HEK293 (cell line): ENCODE results near the gene GP1BB.

Source experiments
- CTCF ChIA-PET: fragments of 350-600 bp; formaldehyde crosslinking; extraction: SDS; loops from one replicate; lab custom pipeline; 2021; ENCODE audit warnings: antibody characterized with exemption; lab: Yijun Ruan, JAX
- POLR2A ChIA-PET: fragments of 300-600 bp; formaldehyde crosslinking; extraction: SDS; loops from one replicate; lab custom pipeline; 2020; ENCODE audit warnings: antibody characterized with exemption, inconsistent platforms; lab: Yijun Ruan, JAX
- H3K27ac ChIP-seq: fragments of 200-500 bp; sonication (Bioruptor generic); 2 replicates; pipeline ENCODE4 v1.5.1; 2014; ENCODE audit warnings: low read depth, low read length, control low read depth, inconsistent platforms; ENCODE audit errors: extremely low read depth
- H3K36me3 ChIP-seq, 2 experiments: fragments of 200-500 bp in 1 of 2; sonication (Bioruptor generic) in 1 of 2; 1 replicate in 1 of 2; 2 replicates in 1 of 2; pipeline ENCODE4 v1.5.1; 2014 to 2017; ENCODE audit warnings: inconsistent platforms in 2 of 2, low read length in 2 of 2; ENCODE audit not compliant: control insufficient read depth in 2 of 2, insufficient read depth in 1 of 2
- H3K4me1 ChIP-seq: fragments of 200-500 bp; sonication (Bioruptor generic); 2 replicates; pipeline ENCODE4 v1.5.1; 2014; ENCODE audit warnings: mild to moderate bottlenecking, low read length, inconsistent platforms; ENCODE audit not compliant: control insufficient read depth, insufficient read depth
- H3K4me3 ChIP-seq: 2 replicates; pipeline ENCODE4 v1.5.1; 2011; ENCODE audit warnings: low read depth, mild to moderate bottlenecking, control low read depth, low read length, moderate library complexity
- H3K9me3 ChIP-seq: fragments of 200-500 bp; sonication (Bioruptor generic); 2 replicates; pipeline ENCODE4 v1.5.1; 2014; ENCODE audit warnings: low read depth, low read length, inconsistent platforms; ENCODE audit not compliant: control insufficient read depth, insufficient read depth
- EGR2 ChIP-seq: fragments of 450-650 bp; formaldehyde crosslinking; IDR thresholded peaks from 2 replicates; pipeline ENCODE4 v1.5.1; 2016; ENCODE audit warnings: low read depth, missing biosample characterization, missing genetic modification characterization
- GLIS1 ChIP-seq: fragments of 450-650 bp; formaldehyde crosslinking; IDR thresholded peaks from 2 replicates; pipeline ENCODE4 v1.5.1; 2016; ENCODE audit warnings: missing biosample characterization, missing genetic modification characterization
- GLIS2 ChIP-seq: fragments of 450-650 bp; formaldehyde crosslinking; IDR thresholded peaks from 2 replicates; pipeline ENCODE4 v1.5.1; 2016; ENCODE audit warnings: missing biosample characterization, missing genetic modification characterization
- KLF10 ChIP-seq: fragments of 450-650 bp; IDR thresholded peaks from 2 replicates; pipeline ENCODE4 v1.5.1; 2018; ENCODE audit warnings: missing biosample characterization, mild to moderate bottlenecking, missing genetic modification characterization
- MYNN ChIP-seq: fragments of 450-650 bp; formaldehyde crosslinking; IDR thresholded peaks from 2 replicates; pipeline ENCODE4 v1.5.1; 2016; ENCODE audit warnings: missing biosample characterization, missing genetic modification characterization, borderline replicate concordance
- WT1 ChIP-seq: fragments of 450-650 bp; formaldehyde crosslinking; IDR thresholded peaks from 2 replicates; pipeline ENCODE4 v1.5.1; 2016; ENCODE audit warnings: missing biosample characterization, missing genetic modification characterization
- ZBTB17 ChIP-seq: fragments of 450-650 bp; formaldehyde crosslinking; IDR thresholded peaks from 2 replicates; pipeline ENCODE4 v1.5.1; 2016; ENCODE audit warnings: missing biosample characterization, missing genetic modification characterization
- ZFHX2 ChIP-seq: fragments of 450-650 bp; formaldehyde crosslinking; conservative IDR thresholded peaks from 2 replicates; pipeline ENCODE4 v1.5.1; 2016; ENCODE audit warnings: missing biosample characterization, missing genetic modification characterization
- ZFP69B ChIP-seq: fragments of 450-650 bp; formaldehyde crosslinking; IDR thresholded peaks from 2 replicates; pipeline ENCODE4 v1.5.1; 2016; ENCODE audit warnings: missing biosample characterization, missing genetic modification characterization
- ZIC2 ChIP-seq: fragments of 450-650 bp; formaldehyde crosslinking; IDR thresholded peaks from 2 replicates; pipeline ENCODE4 v1.5.1; 2016; ENCODE audit warnings: missing biosample characterization, missing genetic modification characterization
- ZNF16 ChIP-seq: fragments of 450-650 bp; formaldehyde crosslinking; IDR thresholded peaks from 2 replicates; pipeline ENCODE4 v1.5.1; 2016; ENCODE audit warnings: low read depth, missing biosample characterization, missing genetic modification characterization
- ZNF169 ChIP-seq: fragments of 450-650 bp; formaldehyde crosslinking; IDR thresholded peaks from 2 replicates; pipeline ENCODE4 v1.5.1; 2016; ENCODE audit warnings: missing biosample characterization, missing genetic modification characterization
- ZNF2 ChIP-seq: fragments of 450-650 bp; formaldehyde crosslinking; IDR thresholded peaks from 2 replicates; pipeline ENCODE4 v1.5.1; 2016; ENCODE audit warnings: missing biosample characterization, missing genetic modification characterization
- ZNF214 ChIP-seq: fragments of 450-650 bp; formaldehyde crosslinking; IDR thresholded peaks from 2 replicates; pipeline ENCODE4 v1.5.1; 2017; ENCODE audit warnings: missing biosample characterization, mild to moderate bottlenecking, missing genetic modification characterization, borderline replicate concordance
- ZNF248 ChIP-seq: fragments of 450-650 bp; formaldehyde crosslinking; IDR thresholded peaks from 2 replicates; pipeline ENCODE4 v1.5.1; 2017; ENCODE audit warnings: missing biosample characterization, missing genetic modification characterization
- ZNF341 ChIP-seq: fragments of 450-650 bp; formaldehyde crosslinking; IDR thresholded peaks from 2 replicates; pipeline ENCODE4; 2016; ENCODE audit warnings: low read depth, missing biosample characterization, missing genetic modification characterization
- ZNF548 ChIP-seq: fragments of 450-650 bp; formaldehyde crosslinking; IDR thresholded peaks from 2 replicates; pipeline ENCODE4 v1.5.1; 2016; ENCODE audit warnings: missing biosample characterization, missing genetic modification characterization
- ZNF549 ChIP-seq: fragments of 450-650 bp; IDR thresholded peaks from 2 replicates; pipeline ENCODE4 v1.5.1; 2018; ENCODE audit warnings: missing biosample characterization, missing genetic modification characterization, mild to moderate bottlenecking, inconsistent platforms, moderate library complexity
- ZNF600 ChIP-seq: fragments of 450-650 bp; formaldehyde crosslinking; IDR thresholded peaks from 2 replicates; pipeline ENCODE4 v1.5.1; 2016; ENCODE audit warnings: missing biosample characterization, missing genetic modification characterization
- ZNF610 ChIP-seq: fragments of 450-650 bp; formaldehyde crosslinking; IDR thresholded peaks from 2 replicates; pipeline ENCODE4 v1.5.1; 2016; ENCODE audit warnings: missing biosample characterization, missing genetic modification characterization, borderline replicate concordance
- ZNF670 ChIP-seq: fragments of 450-650 bp; formaldehyde crosslinking; IDR thresholded peaks from 2 replicates; pipeline ENCODE4 v1.5.1; 2016; ENCODE audit warnings: missing biosample characterization, missing genetic modification characterization, low read depth
- ZSCAN23 ChIP-seq: fragments of 450-650 bp; formaldehyde crosslinking; IDR thresholded peaks from 2 replicates; pipeline ENCODE4 v1.5.1; 2016; ENCODE audit warnings: missing biosample characterization, missing genetic modification characterization
- TF ChIP-seq, protein P1 (sequence below): fragments of 450-650 bp; formaldehyde crosslinking; IDR thresholded peaks from 2 replicates; pipeline ENCODE4 v1.5.1; 2017; ENCODE audit warnings: missing biosample characterization, mild to moderate bottlenecking, missing genetic modification characterization, moderate library complexity
- TF ChIP-seq, protein P2 (sequence below): fragments of 450-650 bp; formaldehyde crosslinking; IDR thresholded peaks from 2 replicates; pipeline ENCODE4 v1.5.1; 2017; ENCODE audit warnings: missing biosample characterization, missing genetic modification characterization
- TF ChIP-seq, protein P3 (sequence below): IDR thresholded peaks from 2 replicates; pipeline ENCODE4 v1.6.1; 2011; ENCODE audit warnings: mild to moderate bottlenecking, low read depth, low read length, borderline replicate concordance
- TF ChIP-seq, protein P4 (sequence below): fragments of 450-650 bp; formaldehyde crosslinking; IDR thresholded peaks from 2 replicates; pipeline ENCODE4 v1.5.1; 2016; ENCODE audit warnings: missing biosample characterization, missing genetic modification characterization

Gene GP1BB

DNA sequence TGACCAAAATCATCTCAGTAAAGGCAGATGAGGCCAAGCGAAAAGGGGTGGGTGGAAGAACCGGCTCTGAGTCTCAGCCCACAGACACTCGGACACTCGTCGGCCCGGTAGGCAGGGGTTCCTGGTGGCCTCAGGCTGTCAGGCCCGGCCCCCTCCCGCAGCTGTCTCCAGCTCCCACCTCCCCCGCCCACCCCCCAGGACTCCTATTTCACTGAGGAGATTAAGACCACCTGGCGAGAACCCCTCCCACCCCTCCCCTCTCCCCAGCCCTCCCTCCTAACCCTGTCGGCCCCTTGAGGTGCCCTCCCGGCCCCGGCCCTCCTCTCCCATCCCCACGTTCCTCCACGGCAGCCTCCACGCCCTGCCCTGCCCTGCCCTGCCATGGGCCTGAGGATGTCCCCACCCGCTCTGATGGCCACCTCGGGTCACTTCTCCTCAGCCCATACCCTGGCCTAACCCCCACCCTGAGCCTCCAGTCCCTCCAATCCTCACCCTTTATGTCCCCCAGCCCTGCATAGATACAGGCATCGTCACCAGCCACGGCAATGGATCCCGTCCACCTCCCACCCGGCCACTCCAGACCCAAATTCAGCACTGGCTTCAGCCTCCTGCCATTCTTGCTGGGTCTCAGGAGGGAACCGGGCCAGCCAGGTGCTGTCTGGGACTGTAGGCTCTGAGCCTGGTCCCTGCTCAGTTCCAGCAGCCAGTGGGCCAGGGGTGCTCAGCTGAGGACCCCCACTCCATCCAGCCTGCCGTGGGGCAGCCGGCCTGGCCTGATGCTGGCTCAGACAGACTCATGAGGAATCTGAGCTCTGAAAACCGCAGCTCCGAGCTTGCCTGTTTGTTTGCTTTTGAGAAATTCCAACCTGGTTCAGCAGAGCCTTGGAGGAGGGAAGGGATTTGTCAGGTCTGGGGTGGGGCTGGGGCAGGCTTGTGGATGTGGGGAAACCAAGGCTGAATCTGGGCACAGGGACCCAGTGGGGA, 27.5 kb downstream of the GP1BB start:
- Histone ChIP-seq H3K4me3 (no peak overlapping the region), H3K4me1 (no peaks in the 10 kb centered on the region), H3K27ac (no peak overlapping the region), H3K36me3 (no peaks in the 10 kb centered on the region), H3K9me3 (no peaks in the 10 kb centered on the region)
- ChIA-PET POLR2A (interaction anchor here (0.5 to 1.2 kb wide), 2 partner anchors 21 to 160 kb away, joined by 3 to 4 read pairs; no protein-coding TSS in a partner anchor), CTCF (interaction anchor here (1.1 kb wide), 3 partner anchors 12 to 20 kb away, joined by 5 to 12 read pairs (median 5); no protein-coding TSS in a partner anchor)
- TF ChIP-seq ZNF600 (tag by site-specific recombination) (peak; percentile 44; the same call in 1 of the 2 replicates), ZFHX2 (tag by site-specific recombination) (0 out of 2 replicates have a peak, but pooled peaks have one; percentile 12), ZBTB17 (tag by site-specific recombination) (peak; percentile 41), EGR2 (tag by site-specific recombination) (0 out of 2 replicates have a peak, but pooled peaks have one; percentile 10), ZNF610 (tag by site-specific recombination) (no peak), WT1 (tag by site-specific recombination) (no peak)

DNA sequence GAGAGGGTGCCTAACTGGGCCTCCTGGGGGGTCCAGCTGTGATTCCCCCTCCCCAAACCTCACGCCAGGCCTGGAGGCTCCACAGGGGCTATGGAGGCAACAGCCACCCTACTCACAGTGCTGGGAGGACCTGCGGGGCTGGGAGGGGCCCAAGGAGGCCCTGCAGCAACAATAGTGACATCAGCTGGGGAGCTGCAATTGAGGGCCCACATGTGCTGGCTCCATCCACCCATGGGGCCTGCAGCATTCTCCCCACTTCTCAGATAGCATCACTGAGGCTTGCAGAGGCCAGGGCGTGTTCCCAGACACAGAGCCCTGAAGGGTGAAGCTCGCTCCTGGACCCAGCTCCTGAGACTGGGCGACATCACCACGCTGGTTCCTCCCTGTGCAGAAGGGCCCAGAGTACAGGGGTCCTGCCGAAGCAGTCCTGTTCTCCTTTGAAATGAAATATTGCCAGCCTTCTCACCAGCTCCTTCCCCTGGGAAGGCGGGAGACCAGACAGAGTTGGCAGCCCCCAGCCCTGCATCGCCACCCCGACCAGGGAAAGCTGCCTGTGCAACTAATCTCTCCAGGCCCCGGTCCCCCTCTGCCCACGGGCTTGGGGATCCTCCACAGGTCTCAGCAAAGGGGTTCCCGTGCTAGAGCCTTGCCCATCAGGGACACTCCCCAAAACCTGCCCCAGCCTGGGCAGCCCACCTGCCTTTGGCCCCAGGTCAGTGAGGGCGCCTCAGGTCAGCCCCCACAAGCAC, 28.3 kb downstream of the GP1BB start:
- CTCF ChIA-PET: interaction anchor here (1.1 to 3.6 kb wide), 2 partner anchors 10 to 21 kb away, joined by 10 to 12 read pairs; no protein-coding TSS in a partner anchor
- Histone ChIP-seq H3K27ac (no peak overlapping the region), H3K36me3 (no peaks in the 10 kb centered on the region), H3K4me3 (no peak overlapping the region), H3K9me3 (no peaks in the 10 kb centered on the region), H3K4me1 (no peaks in the 10 kb centered on the region)
- POLR2A ChIA-PET: interaction anchor here (0.5 to 1.2 kb wide), 2 partner anchors 22 to 159 kb away, joined by 3 to 4 read pairs; no protein-coding TSS in a partner anchor
- TF ChIP-seq ZNF549 (no peak), ZNF548 (tag by site-specific recombination) (peak; percentile 60; the same call in 1 of the 2 replicates), ZNF2 (tag by site-specific recombination) (no peak), ZNF169 (tag by site-specific recombination) (no peak), ZNF214 (tag by site-specific recombination) (no peak), GLIS1 (peak; percentile 45; the same call in 1 of the 2 replicates), ZSCAN23 (tag by site-specific recombination) (no peak), ZNF16 (no peak), ZNF341 (tag by site-specific recombination) (peak; percentile 43), ZNF670 (tag by site-specific recombination) (no peak), KLF10 (tag by site-specific recombination) (no peak), ZIC2 (tag by site-specific recombination) (peak; percentile 80), GLIS2 (tag by site-specific recombination) (0 out of 2 replicates have a peak, but pooled peaks have one; percentile 18), MYNN (no peak), ZNF248 (tag by site-specific recombination) (no peak), ZFP69B (tag by site-specific recombination) (peak; percentile 68)
- TF ChIP-seq, protein P1, sequence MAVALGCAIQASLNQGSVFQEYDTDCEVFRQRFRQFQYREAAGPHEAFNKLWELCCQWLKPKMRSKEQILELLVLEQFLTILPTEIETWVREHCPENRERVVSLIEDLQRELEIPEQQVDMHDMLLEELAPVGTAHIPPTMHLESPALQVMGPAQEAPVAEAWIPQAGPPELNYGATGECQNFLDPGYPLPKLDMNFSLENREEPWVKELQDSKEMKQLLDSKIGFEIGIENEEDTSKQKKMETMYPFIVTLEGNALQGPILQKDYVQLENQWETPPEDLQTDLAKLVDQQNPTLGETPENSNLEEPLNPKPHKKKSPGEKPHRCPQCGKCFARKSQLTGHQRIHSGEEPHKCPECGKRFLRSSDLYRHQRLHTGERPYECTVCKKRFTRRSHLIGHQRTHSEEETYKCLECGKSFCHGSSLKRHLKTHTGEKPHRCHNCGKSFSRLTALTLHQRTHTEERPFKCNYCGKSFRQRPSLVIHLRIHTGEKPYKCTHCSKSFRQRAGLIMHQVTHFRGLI (tag by site-specific recombination): no peak
- TF ChIP-seq, protein P2, sequence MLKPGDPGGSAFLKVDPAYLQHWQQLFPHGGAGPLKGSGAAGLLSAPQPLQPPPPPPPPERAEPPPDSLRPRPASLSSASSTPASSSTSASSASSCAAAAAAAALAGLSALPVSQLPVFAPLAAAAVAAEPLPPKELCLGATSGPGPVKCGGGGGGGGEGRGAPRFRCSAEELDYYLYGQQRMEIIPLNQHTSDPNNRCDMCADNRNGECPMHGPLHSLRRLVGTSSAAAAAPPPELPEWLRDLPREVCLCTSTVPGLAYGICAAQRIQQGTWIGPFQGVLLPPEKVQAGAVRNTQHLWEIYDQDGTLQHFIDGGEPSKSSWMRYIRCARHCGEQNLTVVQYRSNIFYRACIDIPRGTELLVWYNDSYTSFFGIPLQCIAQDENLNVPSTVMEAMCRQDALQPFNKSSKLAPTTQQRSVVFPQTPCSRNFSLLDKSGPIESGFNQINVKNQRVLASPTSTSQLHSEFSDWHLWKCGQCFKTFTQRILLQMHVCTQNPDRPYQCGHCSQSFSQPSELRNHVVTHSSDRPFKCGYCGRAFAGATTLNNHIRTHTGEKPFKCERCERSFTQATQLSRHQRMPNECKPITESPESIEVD (tag by site-specific recombination): no peak
- TF ChIP-seq, protein P3, sequence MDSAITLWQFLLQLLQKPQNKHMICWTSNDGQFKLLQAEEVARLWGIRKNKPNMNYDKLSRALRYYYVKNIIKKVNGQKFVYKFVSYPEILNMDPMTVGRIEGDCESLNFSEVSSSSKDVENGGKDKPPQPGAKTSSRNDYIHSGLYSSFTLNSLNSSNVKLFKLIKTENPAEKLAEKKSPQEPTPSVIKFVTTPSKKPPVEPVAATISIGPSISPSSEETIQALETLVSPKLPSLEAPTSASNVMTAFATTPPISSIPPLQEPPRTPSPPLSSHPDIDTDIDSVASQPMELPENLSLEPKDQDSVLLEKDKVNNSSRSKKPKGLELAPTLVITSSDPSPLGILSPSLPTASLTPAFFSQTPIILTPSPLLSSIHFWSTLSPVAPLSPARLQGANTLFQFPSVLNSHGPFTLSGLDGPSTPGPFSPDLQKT: no peak
- TF ChIP-seq, protein P4, sequence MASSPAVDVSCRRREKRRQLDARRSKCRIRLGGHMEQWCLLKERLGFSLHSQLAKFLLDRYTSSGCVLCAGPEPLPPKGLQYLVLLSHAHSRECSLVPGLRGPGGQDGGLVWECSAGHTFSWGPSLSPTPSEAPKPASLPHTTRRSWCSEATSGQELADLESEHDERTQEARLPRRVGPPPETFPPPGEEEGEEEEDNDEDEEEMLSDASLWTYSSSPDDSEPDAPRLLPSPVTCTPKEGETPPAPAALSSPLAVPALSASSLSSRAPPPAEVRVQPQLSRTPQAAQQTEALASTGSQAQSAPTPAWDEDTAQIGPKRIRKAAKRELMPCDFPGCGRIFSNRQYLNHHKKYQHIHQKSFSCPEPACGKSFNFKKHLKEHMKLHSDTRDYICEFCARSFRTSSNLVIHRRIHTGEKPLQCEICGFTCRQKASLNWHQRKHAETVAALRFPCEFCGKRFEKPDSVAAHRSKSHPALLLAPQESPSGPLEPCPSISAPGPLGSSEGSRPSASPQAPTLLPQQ (tag by site-specific recombination): peak; percentile 65; the same call in 1 of the 2 replicates
